Activated T-cell treated with anti-CD3 and anti-CD28 coated beads, Interleukin-2, amount 50 U/mL, for 24 hours (primary cell): ENCODE data around the gene PRLH.

Experiments
- DNase-seq: peaks from one replicate; pipeline ENCODE4 v3.0.0-alpha.2; 2020
- H3K27ac Mint-ChIP-seq: 2 replicates; pipeline ENCODE4 v1.8.0; 2020; ENCODE audit warnings: mild to moderate bottlenecking, mixed read lengths
- H3K27me3 Mint-ChIP-seq: 2 replicates; pipeline ENCODE4 v1.8.0; 2020; ENCODE audit warnings: mixed read lengths
- H3K36me3 Mint-ChIP-seq: 2 replicates; pipeline ENCODE4 v1.8.0; 2020; ENCODE audit warnings: low read depth, mixed read lengths
- H3K4me1 Mint-ChIP-seq: 2 replicates; pipeline ENCODE4 v1.8.0; 2020; ENCODE audit warnings: low read depth, mixed read lengths
- H3K4me3 Mint-ChIP-seq: 2 replicates; pipeline ENCODE4 v1.8.0; 2020; ENCODE audit warnings: mild to moderate bottlenecking, moderate library complexity, mixed read lengths
- H3K9me3 Mint-ChIP-seq: 2 replicates; pipeline ENCODE4 v1.8.0; 2020; ENCODE audit warnings: mixed read lengths

Gene PRLH

DNA sequence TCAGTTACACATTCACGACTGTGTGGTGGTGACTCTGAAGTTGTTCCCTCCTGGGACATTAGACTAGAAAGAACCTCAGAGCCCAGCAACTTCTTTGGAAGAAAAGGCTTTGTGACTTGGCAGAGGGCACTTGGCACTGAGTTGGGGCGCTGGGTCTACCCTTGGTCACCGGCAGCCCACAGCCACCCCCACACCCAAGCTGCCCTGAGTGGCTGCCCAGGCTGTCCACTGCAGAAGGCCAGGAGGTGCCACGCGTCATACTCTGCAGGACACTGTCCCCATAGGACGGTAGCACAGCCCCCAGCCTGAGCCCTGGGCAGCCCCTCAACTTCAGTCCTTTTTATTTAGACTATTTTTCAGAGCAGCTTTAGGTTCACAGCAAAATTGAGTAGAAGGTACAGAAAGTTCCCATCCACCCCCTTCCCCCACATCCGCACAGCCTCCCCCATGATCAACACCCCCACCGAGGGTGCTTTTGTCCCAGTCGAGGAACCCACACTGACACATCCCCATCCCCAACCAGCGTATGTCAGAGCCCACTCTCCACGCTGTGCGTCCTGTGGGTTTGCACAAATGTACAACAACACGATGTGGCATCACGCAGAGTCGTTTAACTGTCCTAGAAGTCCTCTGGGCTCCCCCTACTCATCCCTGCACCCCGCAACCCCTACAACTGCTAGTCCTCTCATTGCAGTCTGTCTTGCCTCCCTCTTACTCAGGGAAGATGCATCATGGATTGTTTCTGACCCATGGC lies 1.1 kb downstream of the PRLH start:
- no peaks in the 10 kb centered on the region for H3K9me3 Mint-ChIP-seq
- H3K27ac Mint-ChIP-seq: no peak overlapping the region
- no peak overlapping the region for H3K4me3 Mint-ChIP-seq
- peaks cover 6% of the 10 kb centered on the region for H3K4me1 Mint-ChIP-seq
- H3K36me3 Mint-ChIP-seq: no peaks in the 10 kb centered on the region
- H3K27me3 Mint-ChIP-seq: peaks cover 7% of the 10 kb centered on the region
- DNase-seq: no peak

DNA sequence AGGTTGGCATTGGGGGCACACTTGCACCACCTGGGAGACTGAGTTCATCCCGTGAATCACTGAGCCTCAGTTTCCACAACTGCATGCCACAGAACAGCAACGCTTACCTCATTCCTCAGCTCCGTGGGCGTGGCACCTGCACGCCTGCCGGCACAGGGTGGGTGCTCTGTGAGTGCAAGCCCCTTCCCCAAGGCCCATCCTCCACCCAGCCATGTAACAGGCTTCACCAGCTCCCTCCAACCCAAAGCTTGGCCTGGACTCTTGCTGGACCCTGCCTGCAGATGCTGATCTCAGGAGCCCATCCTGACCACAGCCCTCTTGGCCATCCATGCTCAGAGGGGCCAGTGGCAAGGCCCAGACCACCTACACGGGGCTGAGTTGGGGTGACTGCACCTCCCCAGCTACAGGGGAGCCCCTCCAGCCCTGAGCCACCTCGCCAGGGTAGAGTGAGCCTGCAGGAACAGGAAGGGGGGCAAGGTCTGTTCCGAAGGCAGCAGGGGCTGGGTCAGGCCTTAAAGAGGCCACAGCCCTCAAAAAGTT lies 1.8 kb downstream of the PRLH start:
- Mint-ChIP-seq H3K27ac (no peak overlapping the region), H3K27me3 (peaks cover 7% of the 10 kb centered on the region), H3K36me3 (no peaks in the 10 kb centered on the region), H3K9me3 (no peaks in the 10 kb centered on the region), H3K4me1 (peaks cover 6% of the 10 kb centered on the region), H3K4me3 (no peak overlapping the region)
- DNase-seq: no peak

DNA sequence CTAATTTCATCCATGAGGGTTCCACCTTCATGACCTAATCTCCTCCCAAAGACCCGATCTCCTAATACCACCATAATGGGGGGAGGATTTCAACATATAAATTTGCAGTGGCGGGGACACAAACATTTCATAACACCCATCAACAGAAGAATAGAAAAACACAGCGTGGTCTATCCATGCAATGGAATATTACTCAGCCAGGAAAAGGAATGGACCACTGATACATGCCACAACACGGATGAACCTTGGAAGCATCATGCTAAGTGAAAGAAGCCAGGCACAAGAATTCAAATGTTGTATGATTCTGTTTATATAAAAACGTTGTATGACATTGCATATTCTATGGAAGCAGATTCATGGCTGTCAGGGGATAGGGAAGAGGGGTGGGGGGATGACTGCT lies 2.7 kb downstream of the PRLH start:
- Mint-ChIP-seq H3K27me3 (peaks cover 7% of the 10 kb centered on the region), H3K27ac (no peak overlapping the region), H3K36me3 (no peaks in the 10 kb centered on the region), H3K4me1 (peaks cover 6% of the 10 kb centered on the region), H3K4me3 (no peak overlapping the region), H3K9me3 (no peaks in the 10 kb centered on the region)
- no peak for DNase-seq

DNA sequence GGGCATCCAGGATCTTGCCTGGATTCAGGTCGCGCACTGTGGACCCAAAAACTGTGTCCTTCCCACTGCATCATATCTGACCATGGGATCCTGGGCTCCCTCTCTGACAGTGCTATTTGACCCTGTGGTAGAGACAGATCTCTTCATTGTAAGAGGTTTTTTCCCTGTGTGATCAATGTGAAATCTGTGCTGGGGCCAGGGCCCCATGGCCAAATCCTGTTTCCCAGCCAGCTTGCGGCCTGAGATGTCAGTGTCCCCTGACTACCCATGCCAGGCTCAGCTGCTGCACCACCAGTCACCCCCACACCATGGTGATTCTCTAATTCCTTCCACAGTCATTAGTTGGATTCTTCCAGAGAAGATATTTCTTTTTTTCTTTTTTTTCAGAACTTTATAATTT lies 3.5 kb downstream of the PRLH start:
- no peak for DNase-seq
- no peaks in the 10 kb centered on the region for H3K36me3 Mint-ChIP-seq

DNA sequence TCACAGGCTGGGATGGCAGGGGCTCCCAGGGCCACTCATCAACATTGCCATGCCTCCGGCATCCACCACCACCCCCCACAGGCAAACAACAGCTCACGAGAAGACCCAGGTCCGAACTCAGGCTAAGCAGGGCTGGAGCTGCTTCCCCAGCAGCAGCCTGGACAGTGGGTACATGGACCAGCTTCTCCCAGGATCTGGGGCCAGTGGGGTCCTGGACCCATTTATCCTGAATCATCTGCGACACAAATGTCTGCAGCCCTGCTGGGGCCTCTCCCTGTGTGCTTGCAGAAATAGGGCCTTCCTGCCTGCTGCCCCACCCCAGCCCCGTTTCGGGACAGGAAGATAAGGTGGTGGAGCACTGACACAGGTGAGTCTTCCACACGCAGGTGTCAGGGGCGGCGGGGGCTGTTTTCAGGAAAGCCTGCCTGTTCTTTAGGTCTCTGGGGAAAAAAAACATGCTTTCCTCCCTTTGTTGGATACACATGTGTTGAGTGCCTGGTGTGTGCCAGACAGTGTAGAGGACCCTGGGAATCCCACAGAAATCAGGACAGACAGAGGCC lies 4.5 kb downstream of the PRLH start:
- H3K4me1 Mint-ChIP-seq: peaks cover 6% of the 10 kb centered on the region
- no peaks in the 10 kb centered on the region for H3K36me3 Mint-ChIP-seq
- DNase-seq: no peak
- H3K27ac Mint-ChIP-seq: no peak overlapping the region
- H3K9me3 Mint-ChIP-seq: no peaks in the 10 kb centered on the region
- peaks cover 7% of the 10 kb centered on the region for H3K27me3 Mint-ChIP-seq
- H3K4me3 Mint-ChIP-seq: no peak overlapping the region

More for the DNA sequence above, 3.5 kb downstream of the PRLH start:
- Mint-ChIP-seq H3K4me1 (peaks cover 6% of the 10 kb centered on the region), H3K9me3 (no peaks in the 10 kb centered on the region), H3K4me3 (no peak overlapping the region), H3K27ac (no peak overlapping the region), H3K27me3 (peaks cover 7% of the 10 kb centered on the region)

DNA sequence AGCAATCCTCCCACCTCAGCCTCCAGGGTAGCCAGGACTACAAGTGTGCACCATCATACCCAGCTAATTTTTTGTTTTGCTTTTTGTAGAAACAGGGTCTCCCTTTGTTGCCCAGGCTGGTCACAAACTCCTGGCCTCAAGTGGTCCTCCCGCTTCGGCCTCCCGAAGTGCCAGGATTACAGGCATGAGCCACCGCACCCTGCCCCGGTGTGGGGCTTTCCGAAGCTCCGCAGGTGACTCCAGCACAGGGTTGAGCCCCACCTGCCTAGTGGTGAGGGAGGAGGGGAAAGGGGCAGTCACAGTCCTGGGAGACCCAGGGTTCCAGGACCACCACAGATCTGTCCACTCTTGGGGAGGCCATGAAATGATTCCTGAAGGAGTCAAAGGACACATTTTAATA lies 5.2 kb downstream of the PRLH start:
- no peak for DNase-seq
- Mint-ChIP-seq H3K9me3 (no peaks in the 10 kb centered on the region), H3K36me3 (no peaks in the 10 kb centered on the region), H3K4me3 (no peak overlapping the region), H3K27ac (no peak overlapping the region), H3K4me1 (peaks cover 6% of the 10 kb centered on the region), H3K27me3 (peaks cover 7% of the 10 kb centered on the region)

GRCh38 chr2:237572021-237572741 lies 5.8 kb downstream of the PRLH start:
- no peak overlapping the region for H3K27ac Mint-ChIP-seq
- H3K9me3 Mint-ChIP-seq: no peaks in the 10 kb centered on the region
- DNase-seq: peak; percentile 92
- peaks cover 6% of the 10 kb centered on the region for H3K4me1 Mint-ChIP-seq
- H3K27me3 Mint-ChIP-seq: peaks cover 7% of the 10 kb centered on the region
- no peak overlapping the region for H3K4me3 Mint-ChIP-seq
- H3K36me3 Mint-ChIP-seq: no peaks in the 10 kb centered on the region

GRCh38 chr2:237572742-237573101 lies 6.3 kb downstream of the PRLH start:
- Mint-ChIP-seq H3K9me3 (no peaks in the 10 kb centered on the region), H3K36me3 (no peaks in the 10 kb centered on the region), H3K27me3 (peaks cover 7% of the 10 kb centered on the region), H3K4me3 (no peak overlapping the region), H3K27ac (no peak overlapping the region), H3K4me1 (peaks cover 6% of the 10 kb centered on the region)
- no peak for DNase-seq

DNA sequence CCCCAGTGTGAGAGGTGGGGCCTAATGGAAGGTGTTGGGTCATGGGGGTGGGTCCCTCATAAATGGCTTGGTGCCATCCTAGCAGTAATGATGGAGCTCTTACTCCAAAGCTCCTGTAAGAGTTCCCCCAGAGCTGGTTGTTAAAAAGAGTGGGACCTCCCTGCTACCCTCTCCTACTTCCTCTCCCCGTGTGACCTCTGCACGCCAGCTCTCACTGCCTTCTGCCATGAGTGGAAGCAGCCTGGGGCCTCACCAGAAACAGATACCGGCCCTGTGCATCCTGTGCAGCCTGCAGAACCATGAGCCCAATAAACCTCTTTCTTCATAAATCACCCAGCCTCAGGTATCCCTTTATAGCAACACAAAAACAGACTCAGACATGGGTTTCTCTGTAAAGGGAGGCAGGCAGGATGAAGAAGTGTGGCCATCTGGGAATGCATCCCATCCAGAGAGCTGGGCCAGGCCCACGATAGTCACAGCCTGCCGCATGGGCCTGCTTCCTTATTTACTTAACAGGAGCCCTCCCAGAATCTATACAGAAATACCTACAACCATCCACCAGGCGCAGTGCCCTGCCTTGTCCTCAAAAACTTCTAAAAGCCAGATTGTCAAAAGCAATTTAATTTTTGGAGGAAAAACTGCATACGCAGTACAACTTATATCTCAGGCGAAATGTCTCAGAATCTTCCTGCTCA lies 7.5 kb downstream of the PRLH start:
- Mint-ChIP-seq H3K27me3 (peaks cover 6% of the 10 kb centered on the region), H3K4me3 (no peak overlapping the region), H3K27ac (no peak overlapping the region), H3K9me3 (no peaks in the 10 kb centered on the region), H3K36me3 (no peaks in the 10 kb centered on the region), H3K4me1 (peaks cover 6% of the 10 kb centered on the region)
- DNase-seq: no peak

DNA sequence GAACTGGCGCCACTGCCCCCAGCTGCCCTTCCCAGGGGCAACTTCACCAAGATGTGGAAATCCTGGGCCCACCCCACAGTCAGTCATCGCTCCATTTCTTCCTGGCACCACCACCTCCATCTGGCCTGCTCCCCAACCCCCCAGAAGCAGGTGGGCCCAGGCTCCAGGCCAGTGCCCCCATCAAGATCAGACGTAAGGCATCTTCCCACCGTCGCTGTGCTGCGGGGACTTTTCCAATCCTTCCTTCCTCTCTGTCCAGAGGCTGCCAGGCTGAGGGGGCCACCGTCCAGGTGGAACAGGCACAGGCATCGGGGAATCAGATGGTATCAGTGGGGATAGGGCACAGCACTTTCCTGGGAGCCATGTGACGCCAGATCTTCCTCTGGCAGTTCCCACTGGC lies 8.1 kb downstream of the PRLH start:
- H3K36me3 Mint-ChIP-seq: no peaks in the 10 kb centered on the region
- no peak overlapping the region for H3K27ac Mint-ChIP-seq
- H3K9me3 Mint-ChIP-seq: no peaks in the 10 kb centered on the region
- H3K4me3 Mint-ChIP-seq: no peak overlapping the region
- no peak for DNase-seq
- peaks cover 3% of the 10 kb centered on the region for H3K27me3 Mint-ChIP-seq
- peaks cover 6% of the 10 kb centered on the region for H3K4me1 Mint-ChIP-seq

DNA sequence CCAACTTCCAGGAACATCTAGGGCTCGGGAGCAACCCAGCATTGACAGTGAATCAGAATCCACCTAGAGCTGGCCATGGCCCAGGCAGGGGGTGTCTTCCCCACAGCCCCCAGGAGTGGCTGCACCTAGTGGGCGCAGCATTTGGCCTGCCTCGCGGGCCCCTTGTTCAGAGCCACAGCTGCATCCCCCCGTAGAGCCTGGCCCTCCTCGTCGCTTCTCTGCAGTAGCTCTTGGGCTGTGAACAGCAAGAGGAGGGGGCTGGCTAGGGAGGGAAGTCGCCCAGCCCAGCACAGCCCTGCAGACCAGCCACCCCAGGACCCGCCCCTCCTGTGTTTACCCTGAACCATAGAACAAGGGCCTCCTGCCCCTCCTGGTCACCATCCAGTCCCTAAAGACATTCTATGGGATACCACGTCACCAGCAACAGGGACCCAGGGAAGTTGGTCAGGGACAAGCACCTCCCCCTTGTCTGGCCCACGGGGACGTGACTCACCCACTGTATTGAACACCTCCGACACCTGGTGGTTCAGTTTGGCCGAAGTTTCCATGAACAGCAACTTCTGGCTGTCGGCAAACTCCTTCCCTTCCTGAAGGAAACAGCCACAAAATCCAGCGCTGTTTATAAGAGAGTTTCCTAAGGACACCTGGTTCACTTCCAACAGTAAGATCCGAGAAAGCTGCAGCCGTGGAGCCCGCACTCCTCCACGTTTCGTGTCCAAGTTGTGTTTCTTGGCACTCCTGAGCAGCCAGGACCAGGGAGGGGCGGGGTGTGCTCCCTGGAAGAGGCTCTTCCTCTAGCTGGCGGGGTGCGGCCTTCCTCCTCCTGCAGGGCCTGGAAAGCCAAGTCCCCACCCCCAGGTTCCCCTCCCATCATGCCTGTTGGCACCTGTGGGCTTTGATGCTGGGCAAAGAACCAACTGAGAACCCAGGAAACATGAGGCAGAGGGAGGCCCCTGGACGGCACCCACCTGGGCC lies 8.8 kb downstream of the PRLH start:
- Mint-ChIP-seq H3K27me3 (peaks cover 3% of the 10 kb centered on the region), H3K36me3 (no peaks in the 10 kb centered on the region), H3K4me3 (no peak overlapping the region), H3K27ac (no peak overlapping the region), H3K9me3 (no peaks in the 10 kb centered on the region), H3K4me1 (peaks cover 6% of the 10 kb centered on the region)
- no peak for DNase-seq

GRCh38 chr2:237575869-237576862 lies 9.8 kb downstream of the PRLH start:
- Mint-ChIP-seq H3K36me3 (no peaks in the 10 kb centered on the region), H3K4me1 (peaks cover 6% of the 10 kb centered on the region), H3K9me3 (no peaks in the 10 kb centered on the region), H3K4me3 (no peak overlapping the region), H3K27me3 (peaks cover 3% of the 10 kb centered on the region), H3K27ac (no peak overlapping the region)
- no peak for DNase-seq

- H3K4me3 Mint-ChIP-seq: no peak overlapping the region
Measured at GRCh38 chr2:237576974-237577373, 10.6 kb downstream of the PRLH start.

More at GRCh38 chr2:237576974-237577373, 10.6 kb downstream of the PRLH start:
- peaks cover 7% of the 10 kb centered on the region for H3K4me1 Mint-ChIP-seq
- no peak for DNase-seq
- H3K27ac Mint-ChIP-seq: no peak overlapping the region
- H3K27me3 Mint-ChIP-seq: no peaks in the 10 kb centered on the region
- H3K9me3 Mint-ChIP-seq: no peaks in the 10 kb centered on the region
- H3K36me3 Mint-ChIP-seq: no peaks in the 10 kb centered on the region
